ENCODE data around the gene CRYM. TPM values are rescaled to one million over a fixed set of nuclear protein-coding genes. Genes with fewer than 3 reads are reported as not detected.
"Not testable (repeated sequence)": the region's sequence is repeated elsewhere in the genome, so short reads cannot be mapped to it uniquely, and the experiment has no call there.

Gene CRYM
- total RNA-seq, 2 experiments from 2014 or later: not detected

DNA sequence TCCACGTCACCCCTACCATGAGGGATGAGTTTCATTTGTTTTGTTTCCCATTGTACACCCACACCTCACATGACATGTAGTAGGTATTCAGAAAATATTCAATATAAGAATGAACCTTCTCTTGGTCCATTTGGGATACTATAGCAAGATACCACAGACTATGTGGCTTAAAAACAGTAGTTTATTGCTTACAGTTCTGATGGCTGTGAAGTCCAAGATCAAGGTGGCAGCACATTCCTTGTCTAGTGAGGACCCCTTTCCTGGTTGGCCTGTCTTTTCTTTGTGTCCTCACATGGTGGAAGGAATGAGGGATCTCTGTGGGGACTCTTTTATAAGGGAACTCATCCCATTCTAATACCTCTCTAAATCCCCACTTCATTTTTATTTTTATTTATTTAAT, 36.2 kb upstream of the CRYM start:
- H3K27me3 Mint-ChIP-seq: peaks cover 13% of the 10 kb centered on the region
- H3K36me3 Mint-ChIP-seq (ENCODE audit: low read depth): no peaks in the 10 kb centered on the region
- ATAC-seq (ENCODE audit: poor library complexity): no peak
- H3K4me3 Mint-ChIP-seq: no peak overlapping the region
- H3K27ac Mint-ChIP-seq: no peak overlapping the region
- Histone ChIP-seq H3K9me3 (ENCODE audit: control insufficient read depth in 1 of 2, insufficient read depth in 1 of 2, low read length in 2 of 2) (peaks cover 0 to 9% of the 10 kb centered on the region in 2 experiments), H3K4me1 (ENCODE audit: insufficient read depth, low read length) (no peaks in the 10 kb centered on the region), H3K36me3 (ENCODE audit: insufficient read depth, low read length) (no peaks in the 10 kb centered on the region), H3K27me3 (ENCODE audit: control insufficient read depth in 1 of 2, insufficient read depth in 2 of 2, low read length in 2 of 2) (peaks cover 0 to 6% of the 10 kb centered on the region in 2 experiments), H3K27ac (ENCODE audit: low read depth in 1 of 2, low read length in 2 of 2) (no peak overlapping the region), H3K4me3 (ENCODE audit: low read length) (no peak overlapping the region)
- intact Hi-C loops (cut with DNase I, micrococcal nuclease): no loop called here
- TF ChIP-seq, protein P1, sequence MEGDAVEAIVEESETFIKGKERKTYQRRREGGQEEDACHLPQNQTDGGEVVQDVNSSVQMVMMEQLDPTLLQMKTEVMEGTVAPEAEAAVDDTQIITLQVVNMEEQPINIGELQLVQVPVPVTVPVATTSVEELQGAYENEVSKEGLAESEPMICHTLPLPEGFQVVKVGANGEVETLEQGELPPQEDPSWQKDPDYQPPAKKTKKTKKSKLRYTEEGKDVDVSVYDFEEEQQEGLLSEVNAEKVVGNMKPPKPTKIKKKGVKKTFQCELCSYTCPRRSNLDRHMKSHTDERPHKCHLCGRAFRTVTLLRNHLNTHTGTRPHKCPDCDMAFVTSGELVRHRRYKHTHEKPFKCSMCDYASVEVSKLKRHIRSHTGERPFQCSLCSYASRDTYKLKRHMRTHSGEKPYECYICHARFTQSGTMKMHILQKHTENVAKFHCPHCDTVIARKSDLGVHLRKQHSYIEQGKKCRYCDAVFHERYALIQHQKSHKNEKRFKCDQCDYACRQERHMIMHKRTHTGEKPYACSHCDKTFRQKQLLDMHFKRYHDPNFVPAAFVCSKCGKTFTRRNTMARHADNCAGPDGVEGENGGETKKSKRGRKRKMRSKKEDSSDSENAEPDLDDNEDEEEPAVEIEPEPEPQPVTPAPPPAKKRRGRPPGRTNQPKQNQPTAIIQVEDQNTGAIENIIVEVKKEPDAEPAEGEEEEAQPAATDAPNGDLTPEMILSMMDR (IDR thresholded peaks at IDR 0.05): no peak
- H3K9me3 Mint-ChIP-seq: no peaks in the 10 kb centered on the region
- CTCF ChIA-PET: no interaction called here
- H3K4me1 Mint-ChIP-seq (ENCODE audit: low read depth): no peaks in the 10 kb centered on the region
- DNase-seq: no peak
- POLR2A ChIA-PET: no interaction called here

DNA sequence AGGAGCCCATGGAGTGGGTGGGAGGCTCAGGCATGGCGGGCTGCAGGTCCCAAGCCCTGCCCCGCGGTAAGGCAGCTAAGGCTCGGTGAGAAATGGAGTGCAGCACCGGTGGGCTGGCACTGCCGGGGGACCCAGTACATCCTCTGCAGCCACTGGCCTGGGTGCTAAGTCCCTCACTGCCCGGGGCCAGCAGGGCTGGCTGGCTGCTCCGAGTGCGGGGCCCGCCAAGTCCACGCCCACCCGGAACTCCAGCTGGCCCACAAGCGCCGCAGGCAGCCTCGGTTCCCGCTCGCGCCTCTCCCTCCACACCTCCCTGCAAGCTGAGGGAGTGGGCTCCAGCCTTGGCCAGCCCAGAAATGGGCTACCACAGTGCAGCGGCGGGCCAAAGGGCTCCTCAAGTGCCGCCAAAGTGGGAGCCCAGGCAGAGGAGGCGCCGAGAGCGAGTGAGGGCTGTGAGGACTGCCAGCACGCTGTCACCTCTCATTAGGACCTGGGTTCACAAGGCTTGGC, 34.8 kb upstream of the CRYM start:
- H3K36me3 ChIP-seq (ENCODE audit: insufficient read depth, low read length); CTCF ChIA-PET; DNase-seq; H3K4me3 Mint-ChIP-seq; H3K27ac ChIP-seq (ENCODE audit: low read depth in 1 of 2, low read length in 2 of 2); H3K4me3 ChIP-seq (ENCODE audit: low read length); H3K27me3 ChIP-seq (ENCODE audit: control insufficient read depth in 1 of 2, insufficient read depth in 2 of 2, low read length in 2 of 2); intact Hi-C loops (cut with DNase I, micrococcal nuclease); POLR2A ChIA-PET; H3K36me3 Mint-ChIP-seq (ENCODE audit: low read depth); H3K27ac Mint-ChIP-seq; H3K9me3 ChIP-seq (ENCODE audit: control insufficient read depth in 1 of 2, insufficient read depth in 1 of 2, low read length in 2 of 2); H3K9me3 Mint-ChIP-seq; H3K4me1 Mint-ChIP-seq (ENCODE audit: low read depth); ATAC-seq (ENCODE audit: poor library complexity); H3K4me1 ChIP-seq (ENCODE audit: insufficient read depth, low read length): not testable (repeated sequence)
- H3K27me3 Mint-ChIP-seq: peaks cover 13% of the 10 kb centered on the region

DNA sequence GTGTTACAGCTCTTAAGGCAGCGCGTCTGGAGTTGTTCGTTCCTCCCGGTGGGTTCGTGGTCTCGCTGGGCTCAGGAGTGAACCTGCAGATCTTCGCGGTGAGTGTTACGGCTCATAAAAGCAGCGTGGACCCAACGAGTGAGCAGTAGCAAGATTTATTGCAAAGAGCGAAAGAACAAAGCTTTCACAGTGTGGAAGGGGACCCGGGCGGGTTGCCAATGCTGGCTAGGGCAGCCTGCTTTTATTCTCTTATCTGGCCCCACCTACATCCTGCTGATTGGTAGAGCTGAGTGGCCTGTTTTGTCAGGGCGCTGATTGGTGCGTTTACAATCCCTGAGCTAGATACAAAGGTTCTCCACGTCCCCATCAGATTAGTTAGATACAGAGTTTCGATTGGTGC, 34.0 kb upstream of the CRYM start:
- H3K27ac ChIP-seq (ENCODE audit: low read depth in 1 of 2, low read length in 2 of 2); H3K9me3 ChIP-seq (ENCODE audit: control insufficient read depth in 1 of 2, insufficient read depth in 1 of 2, low read length in 2 of 2); DNase-seq; ATAC-seq (ENCODE audit: poor library complexity); H3K27me3 ChIP-seq (ENCODE audit: control insufficient read depth in 1 of 2, insufficient read depth in 2 of 2, low read length in 2 of 2); H3K36me3 Mint-ChIP-seq (ENCODE audit: low read depth); H3K4me1 ChIP-seq (ENCODE audit: insufficient read depth, low read length); intact Hi-C loops (cut with DNase I, micrococcal nuclease); POLR2A ChIA-PET; H3K9me3 Mint-ChIP-seq; H3K36me3 ChIP-seq (ENCODE audit: insufficient read depth, low read length); H3K4me3 Mint-ChIP-seq; H3K4me1 Mint-ChIP-seq (ENCODE audit: low read depth); CTCF ChIA-PET; H3K4me3 ChIP-seq (ENCODE audit: low read length); H3K27ac Mint-ChIP-seq: not testable (repeated sequence)
- peaks cover 14% of the 10 kb centered on the region for H3K27me3 Mint-ChIP-seq

DNA sequence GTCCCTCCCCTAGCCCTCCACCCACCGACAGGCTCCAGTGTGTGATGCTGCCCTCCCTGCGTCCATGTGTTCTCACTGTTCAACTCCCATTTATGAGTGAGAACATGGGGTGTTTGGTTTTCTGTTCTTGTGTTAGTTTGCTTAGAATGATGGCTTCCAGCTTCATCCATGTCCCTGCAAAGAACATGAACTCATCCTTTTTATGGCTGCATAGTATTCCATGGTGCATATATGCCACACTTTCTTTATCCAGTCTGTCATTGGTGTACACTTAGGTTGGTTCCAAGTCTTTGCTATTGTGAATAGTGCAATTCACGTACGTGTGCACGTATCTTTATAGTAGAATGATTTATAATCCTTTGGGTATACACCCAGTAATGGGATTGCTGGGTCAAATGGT, 28.6 kb upstream of the CRYM start:
- POLR2A ChIA-PET; CTCF ChIA-PET; H3K9me3 ChIP-seq (ENCODE audit: control insufficient read depth in 1 of 2, insufficient read depth in 1 of 2, low read length in 2 of 2); H3K4me3 ChIP-seq (ENCODE audit: low read length); H3K4me1 ChIP-seq (ENCODE audit: insufficient read depth, low read length); DNase-seq; H3K36me3 Mint-ChIP-seq (ENCODE audit: low read depth); H3K27me3 ChIP-seq (ENCODE audit: control insufficient read depth in 1 of 2, insufficient read depth in 2 of 2, low read length in 2 of 2); H3K9me3 Mint-ChIP-seq; ATAC-seq (ENCODE audit: poor library complexity); H3K4me3 Mint-ChIP-seq; H3K36me3 ChIP-seq (ENCODE audit: insufficient read depth, low read length); intact Hi-C loops (cut with DNase I, micrococcal nuclease); H3K27ac ChIP-seq (ENCODE audit: low read depth in 1 of 2, low read length in 2 of 2); H3K27ac Mint-ChIP-seq: not testable (repeated sequence)
- Mint-ChIP-seq H3K27me3 (peaks cover 43% of the 10 kb centered on the region), H3K4me1 (ENCODE audit: low read depth) (peaks cover 14% of the 10 kb centered on the region)

Data from CD4-positive, alpha-beta T cell (primary cell).